ENCODE results near the gene TULP4.

Gene TULP4

DNA sequence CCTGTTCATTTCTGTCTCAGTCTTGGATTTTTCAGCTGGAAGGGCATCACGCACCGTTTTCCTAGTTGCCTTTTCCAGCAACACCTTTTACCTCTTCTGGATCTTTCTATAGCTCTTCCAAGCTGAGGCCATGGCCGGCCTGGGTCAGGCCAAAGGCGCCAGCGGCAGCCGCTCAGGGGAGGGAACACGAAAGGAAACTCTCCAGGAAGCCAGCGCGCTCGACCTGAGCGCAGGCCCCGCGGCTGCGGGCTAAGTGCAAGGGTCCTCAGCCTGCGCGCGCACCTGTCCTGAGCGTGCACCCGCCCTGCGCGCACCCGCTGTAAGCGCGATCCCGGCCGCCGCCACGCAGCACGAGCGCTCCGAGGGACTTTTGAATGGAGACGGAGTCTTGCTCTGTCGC lies 203.8 kb downstream of the TULP4 start:
- Histone ChIP-seq H3K9me3 (ENCODE audit: insufficient read depth, low read depth, low read length) (no peaks in the 10 kb centered on the region), H3F3A (ENCODE audit: low read depth) (no peaks in the 10 kb centered on the region), H3K9me2 (replicated peaks; ENCODE audit: low read depth, low read length) (no peaks in the 10 kb centered on the region), H4K20me1 (ENCODE audit: insufficient read depth, low read length, poor library complexity, severe bottlenecking) (no peaks in the 10 kb centered on the region), H3K79me2 (ENCODE audit: insufficient read depth, low read length) (no peaks in the 10 kb centered on the region), H3K4me1 (ENCODE audit: insufficient read depth, low read length, poor library complexity, severe bottlenecking) (peaks cover 17% of the 10 kb centered on the region), H3K36me3 (ENCODE audit: insufficient read depth, low read length) (no peaks in the 10 kb centered on the region), H3K27me3 (ENCODE audit: insufficient read depth, low read length, poor library complexity, severe bottlenecking) (no peaks in the 10 kb centered on the region), H3K9ac (ENCODE audit: low read depth, low read length, poor library complexity, severe bottlenecking) (no peak overlapping the region), H3K4me2 (ENCODE audit: low read depth, low read length, poor library complexity, severe bottlenecking) (no peak overlapping the region), H3K4me3 (ENCODE audit: low read length, poor library complexity, severe bottlenecking) (no peak overlapping the region), H2AFZ (ENCODE audit: low read length) (no peak overlapping the region)
- TF ChIP-seq, protein P1, sequence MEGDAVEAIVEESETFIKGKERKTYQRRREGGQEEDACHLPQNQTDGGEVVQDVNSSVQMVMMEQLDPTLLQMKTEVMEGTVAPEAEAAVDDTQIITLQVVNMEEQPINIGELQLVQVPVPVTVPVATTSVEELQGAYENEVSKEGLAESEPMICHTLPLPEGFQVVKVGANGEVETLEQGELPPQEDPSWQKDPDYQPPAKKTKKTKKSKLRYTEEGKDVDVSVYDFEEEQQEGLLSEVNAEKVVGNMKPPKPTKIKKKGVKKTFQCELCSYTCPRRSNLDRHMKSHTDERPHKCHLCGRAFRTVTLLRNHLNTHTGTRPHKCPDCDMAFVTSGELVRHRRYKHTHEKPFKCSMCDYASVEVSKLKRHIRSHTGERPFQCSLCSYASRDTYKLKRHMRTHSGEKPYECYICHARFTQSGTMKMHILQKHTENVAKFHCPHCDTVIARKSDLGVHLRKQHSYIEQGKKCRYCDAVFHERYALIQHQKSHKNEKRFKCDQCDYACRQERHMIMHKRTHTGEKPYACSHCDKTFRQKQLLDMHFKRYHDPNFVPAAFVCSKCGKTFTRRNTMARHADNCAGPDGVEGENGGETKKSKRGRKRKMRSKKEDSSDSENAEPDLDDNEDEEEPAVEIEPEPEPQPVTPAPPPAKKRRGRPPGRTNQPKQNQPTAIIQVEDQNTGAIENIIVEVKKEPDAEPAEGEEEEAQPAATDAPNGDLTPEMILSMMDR (conservative IDR thresholded peaks at IDR 0.05; ENCODE audit: low read length) = no peak
- TF ChIP-seq EZH2phosphoT487 (IDR thresholded peaks at IDR 0.05; ENCODE audit: borderline replicate concordance) = no peak

DNA sequence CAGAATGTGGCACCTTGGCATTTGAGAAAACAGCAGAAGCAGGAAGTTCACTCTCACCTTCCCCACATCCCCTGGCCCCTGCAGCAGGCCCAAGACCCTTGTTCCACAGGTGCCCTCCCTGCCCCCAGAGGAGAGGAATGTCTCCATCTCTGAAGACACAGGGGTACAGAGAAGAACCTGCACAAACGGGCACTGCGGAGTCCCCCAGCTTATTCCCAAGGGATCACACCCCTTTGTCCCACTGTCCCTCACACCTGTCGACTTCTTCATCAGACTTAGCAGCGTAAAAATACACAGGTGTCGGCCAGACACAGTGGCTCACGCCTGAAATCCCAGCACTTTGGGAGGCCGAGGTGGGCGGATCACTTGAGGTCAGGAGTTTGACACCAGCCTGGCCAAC lies 204.8 kb downstream of the TULP4 start:
- TF ChIP-seq, protein P1 (conservative IDR thresholded peaks at IDR 0.05; ENCODE audit: low read length) = no peak
- TF ChIP-seq EZH2phosphoT487 (IDR thresholded peaks at IDR 0.05; ENCODE audit: borderline replicate concordance) = no peak
- Histone ChIP-seq H3K4me1 (ENCODE audit: insufficient read depth, low read length, poor library complexity, severe bottlenecking) (peaks cover 17% of the 10 kb centered on the region), H3K4me3 (ENCODE audit: low read length, poor library complexity, severe bottlenecking) (no peak overlapping the region), H3K79me2 (ENCODE audit: insufficient read depth, low read length) (no peaks in the 10 kb centered on the region), H3K9me2 (replicated peaks; ENCODE audit: low read depth, low read length) (no peaks in the 10 kb centered on the region), H3K9ac (ENCODE audit: low read depth, low read length, poor library complexity, severe bottlenecking) (no peak overlapping the region), H2AFZ (ENCODE audit: low read length) (no peak overlapping the region), H3K27me3 (ENCODE audit: insufficient read depth, low read length, poor library complexity, severe bottlenecking) (no peaks in the 10 kb centered on the region), H3K9me3 (ENCODE audit: insufficient read depth, low read depth, low read length) (no peaks in the 10 kb centered on the region), H3K4me2 (ENCODE audit: low read depth, low read length, poor library complexity, severe bottlenecking) (no peak overlapping the region), H3K36me3 (ENCODE audit: insufficient read depth, low read length) (no peaks in the 10 kb centered on the region), H3F3A (ENCODE audit: low read depth) (no peaks in the 10 kb centered on the region), H4K20me1 (ENCODE audit: insufficient read depth, low read length, poor library complexity, severe bottlenecking) (no peaks in the 10 kb centered on the region)

DNA sequence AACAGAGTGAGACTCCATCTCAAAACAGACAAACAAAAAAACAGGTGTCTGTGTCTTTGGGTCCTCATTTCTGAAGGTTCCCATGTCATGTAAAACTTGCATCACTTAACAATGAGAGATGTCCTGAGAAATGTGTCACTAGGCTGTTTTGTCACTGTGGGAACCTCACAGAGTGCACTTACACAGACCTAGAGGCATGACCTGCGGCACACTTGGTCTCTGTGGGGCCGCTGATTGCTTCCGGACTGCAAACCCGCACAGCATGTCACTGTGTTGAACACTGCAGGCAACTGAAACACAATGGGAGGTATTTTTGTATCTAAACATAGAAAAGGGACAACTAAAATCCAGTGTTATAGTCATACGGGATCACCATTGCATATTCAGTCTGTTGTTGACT lies 205.3 kb downstream of the TULP4 start:
- peak overlapping the region; percentile 92; the same call in 1 of the 2 replicates for H2AFZ ChIP-seq (ENCODE audit: low read length)
- H3K4me1 ChIP-seq (ENCODE audit: insufficient read depth, low read length, poor library complexity, severe bottlenecking) = peaks cover 17% of the 10 kb centered on the region
- H3K9me2 ChIP-seq (replicated peaks; ENCODE audit: low read depth, low read length) = no peaks in the 10 kb centered on the region
- H3K79me2 ChIP-seq (ENCODE audit: insufficient read depth, low read length) = no peaks in the 10 kb centered on the region
- H3K9me3 ChIP-seq (ENCODE audit: insufficient read depth, low read depth, low read length) = no peaks in the 10 kb centered on the region
- no peaks in the 10 kb centered on the region for H3K27me3 ChIP-seq (ENCODE audit: insufficient read depth, low read length, poor library complexity, severe bottlenecking)
- peak overlapping the region; percentile 46 for H3K9ac ChIP-seq (ENCODE audit: low read depth, low read length, poor library complexity, severe bottlenecking)
- peak overlapping the region; percentile 79 for H3K4me2 ChIP-seq (ENCODE audit: low read depth, low read length, poor library complexity, severe bottlenecking)
- no peaks in the 10 kb centered on the region for H3F3A ChIP-seq (ENCODE audit: low read depth)
- no peaks in the 10 kb centered on the region for H3K36me3 ChIP-seq (ENCODE audit: insufficient read depth, low read length)
- no peak for TF ChIP-seq EZH2phosphoT487 (IDR thresholded peaks at IDR 0.05; ENCODE audit: borderline replicate concordance)
- TF ChIP-seq, protein P1 (conservative IDR thresholded peaks at IDR 0.05; ENCODE audit: low read length) = no peak
- H3K4me3 ChIP-seq (ENCODE audit: low read length, poor library complexity, severe bottlenecking) = peak overlapping the region; percentile 77
- H4K20me1 ChIP-seq (ENCODE audit: insufficient read depth, low read length, poor library complexity, severe bottlenecking) = no peaks in the 10 kb centered on the region

All from Loucy (cell line).